ENCODE measurements around the gene KCNV2.

Gene KCNV2

GRCh38 chr9:2761424-2761823 lies 44.1 kb downstream of the KCNV2 start:
- DNase-seq: no peak

GRCh38 chr9:2764353-2764752 lies 47.0 kb downstream of the KCNV2 start:
- DNase-seq: no peak

GRCh38 chr9:2765250-2765880 lies 48.1 kb downstream of the KCNV2 start:
- no peak for DNase-seq

GRCh38 chr9:2767800-2768677 lies 50.7 kb downstream of the KCNV2 start:
- DNase-seq: no peak

GRCh38 chr9:2771087-2771486 lies 53.8 kb downstream of the KCNV2 start:
- no peak for DNase-seq

GRCh38 chr9:2771661-2772060 lies 54.4 kb downstream of the KCNV2 start:
- no peak for DNase-seq

- no peak for DNase-seq
Measured at GRCh38 chr9:2777454-2777853, 60.1 kb downstream of the KCNV2 start.

GRCh38 chr9:2778816-2779215 lies 61.5 kb downstream of the KCNV2 start:
- no peak for DNase-seq
